ENCODE results near the gene NPAT.
A peak's percentile ranks its signal among the peaks of the same experiment; 100 is the strongest.

The NPAT gene

GRCh38 chr11:108222574-108223347 is at the start of gene NPAT, which contains the start of gene ATM:
Gene NPAT, minus strand, starts transcription at chr11:108222638. Its CDS starts 102 bp downstream, at chr11:108222536.
Gene ATM, plus strand, starts transcription at chr11:108223067. Its CDS starts 4,558 bp downstream, at chr11:108227625.
- ATAC-seq = peak; percentile 82
- H3K27ac Mint-ChIP-seq = peak within 1 kb of the TSS in 1 of 2 donors; percentile 99
- H3K4me3 Mint-ChIP-seq = no peak within 1 kb of the TSS
- peaks cover 43% of the 10 kb centered on the region for H3K4me1 Mint-ChIP-seq
- H3K27me3 Mint-ChIP-seq = no peaks in the 10 kb centered on the region
- no peaks in the 10 kb centered on the region for H3K9me3 Mint-ChIP-seq
- peak; percentile 98 to 99 for DNase-seq

GRCh38 chr11:108269583-108269982 is 47.1 kb upstream of the NPAT start:
- peak; percentile 92 for ATAC-seq
- peaks cover 12 to 13% of the 10 kb centered on the region in 2 donors for H3K9me3 Mint-ChIP-seq
- H3K4me3 Mint-ChIP-seq = no peak overlapping the region

GRCh38 chr11:108253176-108253575 is 30.7 kb upstream of the NPAT start:
- ATAC-seq (no peak), DNase-seq (no peak)
- Mint-ChIP-seq H3K4me1 (peaks cover 52% of the 10 kb centered on the region), H3K27ac (no peak overlapping the region), H3K4me3 (no peak overlapping the region), H3K9me3 (no peaks in the 10 kb centered on the region), H3K27me3 (no peaks in the 10 kb centered on the region)

More at GRCh38 chr11:108269583-108269982, 47.1 kb upstream of the NPAT start:
- DNase-seq = peak in 1 of 2 donors; percentile 35
- H3K4me1 Mint-ChIP-seq = peaks cover 36% of the 10 kb centered on the region
- no peaks in the 10 kb centered on the region for H3K27me3 Mint-ChIP-seq
- peak overlapping the region in 1 of 2 donors; percentile 70 for H3K27ac Mint-ChIP-seq

- Mint-ChIP-seq H3K4me1 (peaks cover 72% of the 10 kb centered on the region), H3K9me3 (no peaks in the 10 kb centered on the region), H3K4me3 (no peak overlapping the region), H3K27me3 (no peaks in the 10 kb centered on the region), H3K27ac (peak overlapping the region in 1 of 2 donors; percentile 64)
- ATAC-seq = no peak
- DNase-seq = no peak
Measured at GRCh38 chr11:108246885-108247284, 24.4 kb upstream of the NPAT start.

- ATAC-seq (no peak), DNase-seq (no peak)
- Mint-ChIP-seq H3K4me3 (no peak overlapping the region), H3K9me3 (no peaks in the 10 kb centered on the region), H3K4me1 (peaks cover 74% of the 10 kb centered on the region), H3K27ac (peak overlapping the region in 1 of 2 donors; percentile 64), H3K27me3 (no peaks in the 10 kb centered on the region)
Measured at GRCh38 chr11:108246308-108246707, 23.9 kb upstream of the NPAT start.

- no peak for DNase-seq
- Mint-ChIP-seq H3K4me1 (peaks cover 85% of the 10 kb centered on the region), H3K4me3 (peak overlapping the region in 1 of 2 donors; percentile 67), H3K27ac (peak overlapping the region; percentile 71 to 72), H3K9me3 (no peaks in the 10 kb centered on the region), H3K27me3 (no peaks in the 10 kb centered on the region)
- ATAC-seq = peak; percentile 64
Measured at GRCh38 chr11:108242422-108242821, 20.0 kb upstream of the NPAT start.

- H3K4me1 Mint-ChIP-seq = peaks cover 90% of the 10 kb centered on the region
- H3K9me3 Mint-ChIP-seq = no peaks in the 10 kb centered on the region
- ATAC-seq = peak; percentile 69
- H3K27ac Mint-ChIP-seq = peak overlapping the region; percentile 89 to 91
- H3K27me3 Mint-ChIP-seq = no peaks in the 10 kb centered on the region
- peak overlapping the region; percentile 67 to 69 for H3K4me3 Mint-ChIP-seq
- peak in 1 of 2 donors; percentile 44 for DNase-seq
Measured at GRCh38 chr11:108241330-108242037, 19.0 kb upstream of the NPAT start.

- DNase-seq = no peak
- Mint-ChIP-seq H3K9me3 (no peaks in the 10 kb centered on the region), H3K4me1 (peaks cover 76% of the 10 kb centered on the region), H3K4me3 (peak overlapping the region; percentile 67 to 71), H3K27ac (peak overlapping the region in 1 of 2 donors; percentile 6), H3K27me3 (no peaks in the 10 kb centered on the region)
- ATAC-seq = no peak
Measured at GRCh38 chr11:108239076-108239475, 16.6 kb upstream of the NPAT start.

GRCh38 chr11:108237058-108237481 is 14.6 kb upstream of the NPAT start:
- Mint-ChIP-seq H3K27ac (peak overlapping the region; percentile 93 to 98), H3K4me3 (peak overlapping the region; percentile 61 to 82), H3K27me3 (no peaks in the 10 kb centered on the region), H3K4me1 (peaks cover 78% of the 10 kb centered on the region), H3K9me3 (no peaks in the 10 kb centered on the region)
- ATAC-seq (peak; percentile 59), DNase-seq (no peak)

- Mint-ChIP-seq H3K27ac (peak overlapping the region; percentile 93 to 98), H3K4me3 (peak overlapping the region; percentile 61 to 82), H3K27me3 (no peaks in the 10 kb centered on the region), H3K4me1 (peaks cover 78% of the 10 kb centered on the region), H3K9me3 (no peaks in the 10 kb centered on the region)
- no peak for ATAC-seq
- no peak for DNase-seq
Measured at GRCh38 chr11:108235633-108236032, 13.2 kb upstream of the NPAT start.

GRCh38 chr11:108235192-108235591 is 12.8 kb upstream of the NPAT start:
- Mint-ChIP-seq H3K4me3 (no peak overlapping the region), H3K9me3 (no peaks in the 10 kb centered on the region), H3K27ac (peak overlapping the region in 1 of 2 donors; percentile 93), H3K4me1 (peaks cover 79% of the 10 kb centered on the region), H3K27me3 (no peaks in the 10 kb centered on the region)
- DNase-seq (no peak), ATAC-seq (no peak)

- Mint-ChIP-seq H3K27ac (peak overlapping the region in 1 of 2 donors; percentile 67), H3K4me3 (peak overlapping the region in 1 of 2 donors; percentile 22), H3K4me1 (peaks cover 76% of the 10 kb centered on the region), H3K9me3 (no peaks in the 10 kb centered on the region), H3K27me3 (no peaks in the 10 kb centered on the region)
- no peak for ATAC-seq
- DNase-seq = no peak
Measured at GRCh38 chr11:108233277-108233945, 11.0 kb upstream of the NPAT start.

- H3K27me3 Mint-ChIP-seq = no peaks in the 10 kb centered on the region
- no peaks in the 10 kb centered on the region for H3K9me3 Mint-ChIP-seq
- peak overlapping the region; percentile 92 to 93 for H3K27ac Mint-ChIP-seq
- peak overlapping the region; percentile 75 to 79 for H3K4me3 Mint-ChIP-seq
- H3K4me1 Mint-ChIP-seq = peaks cover 59% of the 10 kb centered on the region
- ATAC-seq (no peak), DNase-seq (no peak)
Measured at GRCh38 chr11:108228251-108228650, 5.8 kb upstream of the NPAT start.

GRCh38 chr11:108226036-108226435 is 3.6 kb upstream of the NPAT start:
- peak overlapping the region; percentile 94 to 96 for H3K27ac Mint-ChIP-seq
- peaks cover 37% of the 10 kb centered on the region for H3K4me1 Mint-ChIP-seq
- peak overlapping the region in 1 of 2 donors; percentile 85 for H3K4me3 Mint-ChIP-seq

More at GRCh38 chr11:108226036-108226435, 3.6 kb upstream of the NPAT start:
- DNase-seq (no peak), ATAC-seq (no peak)
- Mint-ChIP-seq H3K27me3 (no peaks in the 10 kb centered on the region), H3K9me3 (no peaks in the 10 kb centered on the region)

Measured in stimulated activated naive CD8-positive, alpha-beta T cell treated with anti-CD3 and anti-CD28 coated beads, Interleukin-15, amount 100 ng/mL, for 72 hours (primary cell).